Measurements from ENCODE around the gene MESD.
A peak's percentile ranks its signal among the peaks of the same experiment; 100 is the strongest.

The MESD gene

DNA sequence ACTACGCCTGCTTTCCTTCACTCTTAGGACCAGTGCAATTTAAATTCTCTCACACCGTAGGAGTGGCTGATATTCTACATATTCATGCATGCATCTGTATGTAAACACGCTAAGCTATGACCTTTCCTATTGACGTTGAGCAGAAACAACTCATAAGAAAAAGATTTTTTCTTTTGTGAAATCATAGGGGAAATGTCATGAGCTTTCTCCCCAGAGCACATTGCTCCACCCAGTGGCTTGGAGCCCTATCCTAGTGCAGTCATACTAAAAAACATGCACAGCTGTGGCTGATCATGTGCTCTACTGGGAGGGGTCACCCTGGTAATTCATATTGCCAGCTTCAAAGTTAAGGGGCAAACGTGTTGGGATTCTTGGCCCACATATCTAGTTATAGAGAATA lies 1.8 kb upstream of the MESD start:
- peak overlapping the region; percentile 96 for H3K9ac ChIP-seq (ENCODE audit: low read length)
- peaks cover 0 to 4% of the 10 kb centered on the region in 2 experiments for H3K36me3 ChIP-seq (ENCODE audit: control insufficient read depth in 1 of 2, insufficient read depth in 2 of 2, low read depth in 1 of 2, low read length in 2 of 2)
- no peak overlapping the region for H4K91ac ChIP-seq (ENCODE audit: low read length)
- H4K8ac ChIP-seq (ENCODE audit: low read length) = no peak overlapping the region
- no peak overlapping the region for H2BK15ac ChIP-seq (ENCODE audit: low read depth, poor library complexity, severe bottlenecking)
- peak overlapping the region in 1 of 2 experiments; percentile 15 for H3K4me3 ChIP-seq (ENCODE audit: insufficient read depth in 1 of 2, low read depth in 1 of 2, low read length in 2 of 2)
- no peaks in the 10 kb centered on the region for H3K4me1 ChIP-seq (ENCODE audit: control insufficient read depth, insufficient read depth, low read depth, low read length)
- no peak overlapping the region for H3K18ac ChIP-seq (ENCODE audit: low read depth in 1 of 2, low read length in 2 of 2)
- no peak overlapping the region for H2BK5ac ChIP-seq (ENCODE audit: low read depth, low read length, poor library complexity, severe bottlenecking)
- H2BK120ac ChIP-seq (ENCODE audit: low read depth, low read length) = no peak overlapping the region
- H2AK5ac ChIP-seq (ENCODE audit: low read length, severe bottlenecking) = no peak overlapping the region
- DNase-seq = peak; percentile 38
- H3K27me3 ChIP-seq (ENCODE audit: control insufficient read depth in 1 of 2, insufficient read depth in 1 of 2, low read length in 2 of 2) = no peaks in the 10 kb centered on the region
- H3K23ac ChIP-seq (ENCODE audit: low read length in 2 of 2) = no peak overlapping the region
- no peaks in the 10 kb centered on the region for H3K9me3 ChIP-seq (ENCODE audit: control insufficient read depth, low read length)
- H3K79me1 ChIP-seq (replicated peaks; ENCODE audit: low read length, poor library complexity, severe bottlenecking) = peaks cover 3% of the 10 kb centered on the region
- H3K4me2 ChIP-seq (ENCODE audit: low read length, poor library complexity, severe bottlenecking) = no peak overlapping the region
- H3K14ac ChIP-seq (ENCODE audit: low read length in 2 of 2) = no peak overlapping the region
- H2BK12ac ChIP-seq (ENCODE audit: low read length in 2 of 2) = no peak overlapping the region
- H3K4ac ChIP-seq (ENCODE audit: low read depth in 1 of 2, low read length in 2 of 2) = no peak overlapping the region
- H2AFZ ChIP-seq (ENCODE audit: low read depth, low read length) = no peak overlapping the region
- WGBS = 77% methylated on average over 2 of the region's 5 CpGs
- H3K27ac ChIP-seq (ENCODE audit: low read length, poor library complexity, severe bottlenecking) = no peak overlapping the region

DNA sequence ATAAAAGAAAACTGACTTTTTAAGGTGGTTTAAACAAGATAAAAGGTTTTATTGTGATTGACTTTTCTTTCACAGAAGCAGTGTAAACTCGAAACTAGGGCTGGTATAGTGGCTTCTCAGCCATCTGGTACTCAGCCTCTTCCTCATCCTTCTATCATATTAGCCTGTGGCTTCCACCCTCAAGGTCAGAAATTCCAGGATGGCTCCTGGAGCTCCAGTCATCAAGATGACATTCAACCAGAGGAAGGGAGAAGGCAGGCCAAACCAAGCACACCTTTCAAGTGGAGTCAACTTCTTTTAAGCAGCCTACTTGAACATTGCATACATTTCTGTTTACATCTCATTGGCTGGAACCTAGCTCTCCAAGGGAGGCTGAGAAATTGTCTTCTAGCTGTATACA lies 1.3 kb upstream of the MESD start:
- no peak overlapping the region for H4K8ac ChIP-seq (ENCODE audit: low read length)
- H2BK15ac ChIP-seq (ENCODE audit: low read depth, poor library complexity, severe bottlenecking) = no peak overlapping the region
- H3K36me3 ChIP-seq (ENCODE audit: control insufficient read depth in 1 of 2, insufficient read depth in 2 of 2, low read depth in 1 of 2, low read length in 2 of 2) = peaks cover 0 to 4% of the 10 kb centered on the region in 2 experiments
- H3K9me3 ChIP-seq (ENCODE audit: control insufficient read depth, low read length) = no peaks in the 10 kb centered on the region
- no peak overlapping the region for H3K18ac ChIP-seq (ENCODE audit: low read depth in 1 of 2, low read length in 2 of 2)
- H2BK5ac ChIP-seq (ENCODE audit: low read depth, low read length, poor library complexity, severe bottlenecking) = no peak overlapping the region
- no peak overlapping the region for H2AK5ac ChIP-seq (ENCODE audit: low read length, severe bottlenecking)
- no peak overlapping the region for H3K27ac ChIP-seq (ENCODE audit: low read length, poor library complexity, severe bottlenecking)
- H4K91ac ChIP-seq (ENCODE audit: low read length) = no peak overlapping the region
- H2BK120ac ChIP-seq (ENCODE audit: low read depth, low read length) = no peak overlapping the region
- H3K27me3 ChIP-seq (ENCODE audit: control insufficient read depth in 1 of 2, insufficient read depth in 1 of 2, low read length in 2 of 2) = no peaks in the 10 kb centered on the region
- H2AFZ ChIP-seq (ENCODE audit: low read depth, low read length) = no peak overlapping the region
- no peak overlapping the region for H3K23ac ChIP-seq (ENCODE audit: low read length in 2 of 2)
- peaks cover 3% of the 10 kb centered on the region for H3K79me1 ChIP-seq (replicated peaks; ENCODE audit: low read length, poor library complexity, severe bottlenecking)
- no peak overlapping the region for H3K4me2 ChIP-seq (ENCODE audit: low read length, poor library complexity, severe bottlenecking)
- H2BK12ac ChIP-seq (ENCODE audit: low read length in 2 of 2) = no peak overlapping the region
- H3K4ac ChIP-seq (ENCODE audit: low read depth in 1 of 2, low read length in 2 of 2) = no peak overlapping the region
- 92% methylated on average over 1 of the region's 1 CpG for WGBS
- peak overlapping the region; percentile 96 for H3K9ac ChIP-seq (ENCODE audit: low read length)
- peak overlapping the region in 1 of 2 experiments; percentile 77 for H3K4me3 ChIP-seq (ENCODE audit: insufficient read depth in 1 of 2, low read depth in 1 of 2, low read length in 2 of 2)
- no peaks in the 10 kb centered on the region for H3K4me1 ChIP-seq (ENCODE audit: control insufficient read depth, insufficient read depth, low read depth, low read length)
- H3K14ac ChIP-seq (ENCODE audit: low read length in 2 of 2) = no peak overlapping the region
- no peak for DNase-seq

DNA sequence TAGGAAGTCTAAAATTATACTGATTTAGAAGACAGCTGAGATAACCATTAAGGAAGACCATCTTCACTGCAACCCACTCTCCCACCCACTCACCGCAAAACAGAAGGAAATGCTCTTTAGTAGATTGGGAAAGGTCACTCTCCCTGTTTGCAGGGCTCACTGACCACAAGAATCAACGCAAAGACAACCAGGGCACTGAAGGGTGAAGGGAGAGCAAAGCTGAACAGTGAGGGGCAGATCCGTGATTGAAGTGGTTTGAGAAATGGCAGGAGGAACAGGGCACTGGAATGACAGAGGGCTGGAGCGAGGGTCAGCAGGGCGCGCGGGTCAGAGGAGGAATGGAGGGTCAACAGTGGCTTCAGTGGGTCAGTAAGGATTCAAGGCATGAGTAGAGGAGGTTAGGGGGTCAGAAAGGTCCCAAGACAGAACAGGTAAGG lies 520 bp downstream of the MESD start:
- H4K8ac ChIP-seq (ENCODE audit: low read length) = peak overlapping the region; percentile 98
- peak overlapping the region in 1 of 2 experiments; percentile 93 for H3K14ac ChIP-seq (ENCODE audit: low read length in 2 of 2)
- no peak overlapping the region for H2AK5ac ChIP-seq (ENCODE audit: low read length, severe bottlenecking)
- peak overlapping the region; percentile 99 to 100 for H3K4me3 ChIP-seq (ENCODE audit: insufficient read depth in 1 of 2, low read depth in 1 of 2, low read length in 2 of 2)
- H2AFZ ChIP-seq (ENCODE audit: low read depth, low read length) = peak overlapping the region; percentile 83
- peak overlapping the region; percentile 93 for H3K9ac ChIP-seq (ENCODE audit: low read length)
- H3K79me1 ChIP-seq (replicated peaks; ENCODE audit: low read length, poor library complexity, severe bottlenecking) = peaks cover 11% of the 10 kb centered on the region
- no peaks in the 10 kb centered on the region for H3K9me3 ChIP-seq (ENCODE audit: control insufficient read depth, low read length)
- no peak overlapping the region for H3K27ac ChIP-seq (ENCODE audit: low read length, poor library complexity, severe bottlenecking)
- under 1% methylated on average over 6 of the region's 7 CpGs for WGBS
- H3K23ac ChIP-seq (ENCODE audit: low read length in 2 of 2) = peak overlapping the region; percentile 92 to 94
- peak overlapping the region; percentile 80 to 95 for H3K4ac ChIP-seq (ENCODE audit: low read depth in 1 of 2, low read length in 2 of 2)
- H3K36me3 ChIP-seq (ENCODE audit: control insufficient read depth in 1 of 2, insufficient read depth in 2 of 2, low read depth in 1 of 2, low read length in 2 of 2) = peaks cover 0 to 4% of the 10 kb centered on the region in 2 experiments
- peak overlapping the region; percentile 94 for H4K91ac ChIP-seq (ENCODE audit: low read length)
- no peak for DNase-seq
- peak overlapping the region; percentile 87 for H2BK120ac ChIP-seq (ENCODE audit: low read depth, low read length)
- peak overlapping the region in 1 of 2 experiments; percentile 81 for H2BK12ac ChIP-seq (ENCODE audit: low read length in 2 of 2)
- H2BK5ac ChIP-seq (ENCODE audit: low read depth, low read length, poor library complexity, severe bottlenecking) = no peak overlapping the region
- no peak overlapping the region for H2BK15ac ChIP-seq (ENCODE audit: low read depth, poor library complexity, severe bottlenecking)
- H3K18ac ChIP-seq (ENCODE audit: low read depth in 1 of 2, low read length in 2 of 2) = peak overlapping the region; percentile 80 to 99
- no peaks in the 10 kb centered on the region for H3K27me3 ChIP-seq (ENCODE audit: control insufficient read depth in 1 of 2, insufficient read depth in 1 of 2, low read length in 2 of 2)
- H3K4me1 ChIP-seq (ENCODE audit: control insufficient read depth, insufficient read depth, low read depth, low read length) = no peaks in the 10 kb centered on the region
- H3K4me2 ChIP-seq (ENCODE audit: low read length, poor library complexity, severe bottlenecking) = peak overlapping the region; percentile 92

DNA sequence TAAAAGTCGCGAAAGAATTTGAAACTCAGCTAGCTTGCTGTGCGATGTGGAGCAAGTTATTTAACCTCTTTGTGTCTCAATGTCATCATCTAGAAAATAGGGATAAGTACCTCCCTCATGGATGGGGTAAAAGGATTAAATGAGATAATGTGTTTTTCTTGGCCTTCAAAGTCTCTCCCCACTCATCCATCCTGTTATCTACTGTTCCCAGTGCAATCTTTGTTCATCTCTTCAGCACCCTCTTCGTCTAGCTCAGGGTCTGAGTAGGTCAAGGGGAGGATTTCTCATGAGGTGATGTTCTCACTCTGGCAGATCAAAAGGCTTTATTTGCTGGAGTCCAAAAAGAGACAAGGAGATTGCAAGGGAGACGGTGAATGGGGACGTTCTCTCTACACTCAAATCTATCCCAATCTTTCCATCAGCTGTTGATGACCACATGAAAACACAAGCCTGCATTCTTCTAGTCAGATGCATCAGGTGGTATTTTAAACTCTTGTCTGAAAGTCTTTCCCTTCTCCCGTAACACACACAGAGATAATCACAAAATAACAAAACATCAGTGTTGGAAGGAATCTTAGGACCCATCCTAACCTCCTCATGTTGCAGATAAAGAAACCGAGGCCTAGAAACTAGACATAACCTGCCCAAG lies 1.3 kb downstream of the MESD start:
- WGBS = 57% methylated on average over 7 of the region's 8 CpGs

More for the DNA sequence above, 1.3 kb downstream of the MESD start:
- H4K91ac ChIP-seq (ENCODE audit: low read length) = no peak overlapping the region
- no peaks in the 10 kb centered on the region for H3K27me3 ChIP-seq (ENCODE audit: control insufficient read depth in 1 of 2, insufficient read depth in 1 of 2, low read length in 2 of 2)
- no peak overlapping the region for H2AK5ac ChIP-seq (ENCODE audit: low read length, severe bottlenecking)
- no peak overlapping the region for H3K14ac ChIP-seq (ENCODE audit: low read length in 2 of 2)
- no peak overlapping the region for H3K18ac ChIP-seq (ENCODE audit: low read depth in 1 of 2, low read length in 2 of 2)
- H3K36me3 ChIP-seq (ENCODE audit: control insufficient read depth in 1 of 2, insufficient read depth in 2 of 2, low read depth in 1 of 2, low read length in 2 of 2) = peaks cover 0 to 4% of the 10 kb centered on the region in 2 experiments
- H3K4me2 ChIP-seq (ENCODE audit: low read length, poor library complexity, severe bottlenecking) = peak overlapping the region; percentile 92
- H2AFZ ChIP-seq (ENCODE audit: low read depth, low read length) = no peak overlapping the region
- no peak overlapping the region for H3K4ac ChIP-seq (ENCODE audit: low read depth in 1 of 2, low read length in 2 of 2)
- no peak overlapping the region for H2BK5ac ChIP-seq (ENCODE audit: low read depth, low read length, poor library complexity, severe bottlenecking)
- no peaks in the 10 kb centered on the region for H3K9me3 ChIP-seq (ENCODE audit: control insufficient read depth, low read length)
- H4K8ac ChIP-seq (ENCODE audit: low read length) = no peak overlapping the region
- H3K4me1 ChIP-seq (ENCODE audit: control insufficient read depth, insufficient read depth, low read depth, low read length) = no peaks in the 10 kb centered on the region
- H3K4me3 ChIP-seq (ENCODE audit: insufficient read depth in 1 of 2, low read depth in 1 of 2, low read length in 2 of 2) = peak overlapping the region in 1 of 2 experiments; percentile 100
- no peak overlapping the region for H3K23ac ChIP-seq (ENCODE audit: low read length in 2 of 2)
- no peak for DNase-seq
- H3K9ac ChIP-seq (ENCODE audit: low read length) = peak overlapping the region; percentile 93
- no peak overlapping the region for H3K27ac ChIP-seq (ENCODE audit: low read length, poor library complexity, severe bottlenecking)
- H2BK12ac ChIP-seq (ENCODE audit: low read length in 2 of 2) = no peak overlapping the region
- no peak overlapping the region for H2BK120ac ChIP-seq (ENCODE audit: low read depth, low read length)
- H2BK15ac ChIP-seq (ENCODE audit: low read depth, poor library complexity, severe bottlenecking) = no peak overlapping the region
- peaks cover 11% of the 10 kb centered on the region for H3K79me1 ChIP-seq (replicated peaks; ENCODE audit: low read length, poor library complexity, severe bottlenecking)
